Pancreas (tissue), 10 donors: ENCODE measurements around the gene SH2D2A. TPM values are rescaled to one million over a fixed set of nuclear protein-coding genes. Genes with fewer than 3 reads are reported as not detected.
A peak's percentile ranks its signal among the peaks of the same experiment; 100 is the strongest.

Experiments
- ATAC-seq, 4 donors: fragments of 200-7000 bp; cut with Tn5 transposase; one replicate each; pipeline versions ENCODE4 v1.8.0 to v1.9.1; 2020; ENCODE audit warnings: mild to moderate bottlenecking in 4 of 4, moderate library complexity in 4 of 4
- DNase-seq, 6 donors: peaks; one replicate each; pipeline ENCODE4 v3.0.0-alpha.2; 2020
- FAIRE-seq: peaks from 2 replicates; lab custom pipeline; 2012; peaks lifted over from hg19 to GRCh38; lab: Jason Lieb, UNC
- H3K27ac ChIP-seq, 4 donors: fragments of 200-600 bp; sonication (generic); 1 replicate in 3 of 4; 2 replicates in 1 of 4; pipeline versions ENCODE4 v1.5.0 to v1.8.0; 2020
- H3K27me3 ChIP-seq, 4 donors: fragments of 200-600 bp; one replicate each; pipeline ENCODE4 v1.8.0; 2021
- H3K36me3 ChIP-seq, 3 donors: fragments of 200-600 bp; sonication (generic) in 1 of 3; one replicate each; pipeline versions ENCODE4 v1.5.0 to v1.8.0; 2020 to 2021
- H3K4me1 ChIP-seq, 3 donors: fragments of 200-600 bp; one replicate each; pipeline ENCODE4 v1.8.0; 2021
- H3K4me3 ChIP-seq, 4 donors: fragments of 200-600 bp; sonication (generic) in 2 of 4; one replicate each; pipeline versions ENCODE4 v1.5.0 to v1.8.0; 2020 to 2021
- H3K9me3 ChIP-seq, 4 donors: fragments of 200-600 bp; one replicate each; pipeline ENCODE4 v1.8.0; 2021
- CTCF ChIP-seq, 4 donors: fragments of 200-600 bp; sonication (generic) in 3 of 4; IDR thresholded peaks; one replicate each; pipeline versions ENCODE4 v1.5.0 to v1.8.0; 2021; ENCODE audit warnings: antibody characterized with exemption in 4 of 4
- WGBS, 2 donors: extraction: QIAGEN DNeasy Blood & Tissue Kit; methylation state at CpG; one replicate each; pipeline ENCODE4 v1.1.7; 2013; 5-methylcytosine and 5-hydroxymethylcytosine counted together
- intact Hi-C, 3 donors: fragments of 100-400 bp; cut with DNase I; formaldehyde crosslinking; loops; one replicate each; pipeline versions ENCODE4 v1.11.1 to v1.14.2; 2022
- polyA plus RNA-seq, 2 donors: library from polyadenylated mRNA; stranded (reverse); fragments of 200-250 nt; gene quantifications; one replicate each; pipeline ENCODE4 v1.2.3, GENCODE V29; 2013
- total RNA-seq, 6 donors: library from RNA; stranded (reverse); fragmentation: NEBNext Ultra II Directional in 4 of 6; extraction: Animal tissue kit (Norgen Biotek cat#: 25700) in 4 of 6; gene quantifications; one replicate each; pipeline versions ENCODE4 v1.2.1 to v1.2.4, GENCODE V29; 2021 to 2023
- donor health status: healthy with polysubstance abuse.
- donor health status: DM: no; HTN: no; CAD: no; lungs with moderate emphysema.
- donor health status: DM: no; HTN: no; CAD: no.
- donor health status: control.
- donor health status: control.
- donor health status: Bipolar disorder and iron deficiency.
- donor health status: DM: yes; HTN: yes; CAD: no.
- donor health status: DM: no; HTN: no; CAD: no.
- donor health status: DM: no; HTN: no; CAD: no.
- donor health status: DM: yes; HTN: yes; CAD: no.

SH2D2A gene
- total and polyA plus RNA-seq, 8 donors = 0.16 to 1.5 (median 0.71) TPM

- no peak for FAIRE-seq
- no peak for TF ChIP-seq CTCF (IDR thresholded peaks at IDR 0.05)
- H3K9me3 ChIP-seq = no peaks in the 10 kb centered on the region
- H3K27me3 ChIP-seq = peaks cover 0 to 4% (median 0%) of the 10 kb centered on the region in 4 donors
- H3K36me3 ChIP-seq = no peaks in the 10 kb centered on the region
- no peak for ATAC-seq
- no peak overlapping the region for H3K27ac ChIP-seq
- WGBS, 2 donors = 24 to 29% methylated on average over 9 of the region's 9 CpGs
- no peaks in the 10 kb centered on the region for H3K4me1 ChIP-seq
- intact Hi-C loops = no loop called here
- DNase-seq = no peak
- no peak overlapping the region for H3K4me3 ChIP-seq
Observed at GRCh38 chr1:156839426-156840109, 22.9 kb upstream of the SH2D2A start.

GRCh38 chr1:156838972-156839371 lies 22.3 kb upstream of the SH2D2A start:
- ATAC-seq (peak; percentile 38 to 92 (median 81)), FAIRE-seq (no peak), DNase-seq (peak in 2 of 6 donors; percentile 40 to 42)
- Histone ChIP-seq H3K4me1 (no peaks in the 10 kb centered on the region), H3K27ac (no peak overlapping the region), H3K36me3 (no peaks in the 10 kb centered on the region), H3K4me3 (no peak overlapping the region), H3K27me3 (peaks cover 0 to 4% (median 0%) of the 10 kb centered on the region in 4 donors), H3K9me3 (no peaks in the 10 kb centered on the region)
- WGBS, 2 donors = 29 to 31% methylated on average over 7 of the region's 7 CpGs
- intact Hi-C loops = no loop called here
- TF ChIP-seq CTCF (IDR thresholded peaks at IDR 0.05) = peak; percentile 64 to 86 (median 74)

- H3K4me1 ChIP-seq = no peaks in the 10 kb centered on the region
- no peaks in the 10 kb centered on the region for H3K9me3 ChIP-seq
- intact Hi-C loops = no loop called here
- no peaks in the 10 kb centered on the region for H3K36me3 ChIP-seq
- FAIRE-seq (no peak), ATAC-seq (no peak), DNase-seq (no peak)
- peaks cover 0 to 4% (median 0%) of the 10 kb centered on the region in 4 donors for H3K27me3 ChIP-seq
- H3K27ac ChIP-seq = no peak overlapping the region
- TF ChIP-seq CTCF (IDR thresholded peaks at IDR 0.05) = no peak
- WGBS, 2 donors = 51 to 64% methylated on average over 4 of the region's 4 CpGs
- no peak overlapping the region for H3K4me3 ChIP-seq
Observed at GRCh38 chr1:156836892-156837291, 20.2 kb upstream of the SH2D2A start.

GRCh38 chr1:156836041-156836654 lies 19.5 kb upstream of the SH2D2A start:
- H3K27ac ChIP-seq = no peak overlapping the region
- ATAC-seq = no peak
- WGBS, 2 donors = 48 to 50% methylated on average over 5 of the region's 5 CpGs
- no peak overlapping the region for H3K4me3 ChIP-seq
- TF ChIP-seq CTCF (IDR thresholded peaks at IDR 0.05) = no peak
- H3K27me3 ChIP-seq = peaks cover 0 to 4% (median 0%) of the 10 kb centered on the region in 4 donors
- intact Hi-C loops = no loop called here
- DNase-seq = no peak
- FAIRE-seq = no peak
- H3K36me3 ChIP-seq = no peaks in the 10 kb centered on the region
- no peaks in the 10 kb centered on the region for H3K9me3 ChIP-seq
- H3K4me1 ChIP-seq = no peaks in the 10 kb centered on the region

GRCh38 chr1:156834322-156834721 lies 17.7 kb upstream of the SH2D2A start:
- H3K4me3 ChIP-seq = no peak overlapping the region
- no peak for TF ChIP-seq CTCF (IDR thresholded peaks at IDR 0.05)
- 52 to 68% methylated on average over 3 of the region's 3 CpGs for WGBS, 2 donors
- DNase-seq (no peak), FAIRE-seq (no peak), ATAC-seq (no peak)
- no peak overlapping the region for H3K27ac ChIP-seq
- no peaks in the 10 kb centered on the region for H3K9me3 ChIP-seq
- H3K4me1 ChIP-seq = no peaks in the 10 kb centered on the region
- peaks cover 0 to 4% (median 0%) of the 10 kb centered on the region in 4 donors for H3K27me3 ChIP-seq
- intact Hi-C loops = no loop called here
- no peaks in the 10 kb centered on the region for H3K36me3 ChIP-seq
